A549 (cell line): Measurements from ENCODE around the gene MUC5AC. TPM values are rescaled to one million over a fixed set of nuclear protein-coding genes. Genes with fewer than 3 reads are reported as not detected.

ENCODE experiments used
- ATAC-seq, 2 experiments: fragments of 200-7000 bp in 1 of 2; fragments of >200 bp in 1 of 2; cut with Nextera tagmentation in 1 of 2; cut with Tn5 transposase in 1 of 2; 3 replicates each; pipeline versions ENCODE4 v1.8.0 to v1.9.1; 2018 to 2020; ENCODE audit warnings: mild to moderate bottlenecking in 1 of 2, moderate library complexity in 1 of 2
- CTCF ChIA-PET: fragments of 300-600 bp; sonication (Branson Sonifier 250); formaldehyde crosslinking; extraction: SDS; loops from one replicate; lab custom pipeline; 2021; ENCODE audit warnings: antibody characterized with exemption, inconsistent platforms; lab: Yijun Ruan, JAX
- POLR2A ChIA-PET: fragments of 350-600 bp; formaldehyde crosslinking; extraction: SDS; loops from one replicate; lab custom pipeline; 2021; ENCODE audit warnings: antibody characterized with exemption, inconsistent platforms; lab: Yijun Ruan, JAX
- DNase-seq, 2 experiments: peaks; one replicate each; pipeline versions ENCODE4 v3.0.0 to v3.0.0-alpha.2; 2011 to 2016; ENCODE audit warnings: low read depth in 1 of 2, low spot score in 1 of 2
- FAIRE-seq: peaks from 2 replicates; lab custom pipeline; 2011; peaks lifted over from hg19 to GRCh38; lab: Jason Lieb, UNC
- H3K27ac ChIP-seq, 2 experiments: fragments of >200 bp; sonication (Bioruptor Twin); formaldehyde crosslinking; 3 replicates each; pipeline ENCODE4 v1.5.1; 2016 to 2017
- H3K4me1 ChIP-seq: fragments of >200 bp; sonication (Bioruptor Twin); formaldehyde crosslinking; 3 replicates; pipeline ENCODE4 v1.6.1; 2016
- H3K4me2 ChIP-seq: fragments of >200 bp; sonication (Bioruptor Twin); formaldehyde crosslinking; 3 replicates; pipeline ENCODE4 v1.6.1; 2016
- H3K4me3 ChIP-seq: fragments of >200 bp; sonication (Bioruptor Twin); formaldehyde crosslinking; 3 replicates; pipeline ENCODE4 v1.5.1; 2016
- H3K9me3 ChIP-seq: fragments of >200 bp; sonication (Bioruptor Twin); formaldehyde crosslinking; 3 replicates; pipeline ENCODE4 v1.6.1; 2016
- BHLHE40 ChIP-seq: IDR thresholded peaks from 2 replicates; pipeline ENCODE4 v1.6.1; 2012; ENCODE audit warnings: low read depth, low read length, inconsistent platforms
- E2F6 ChIP-seq: IDR thresholded peaks from 2 replicates; pipeline ENCODE4 v1.6.1; 2012; ENCODE audit warnings: low read depth, borderline replicate concordance
- ELK1 ChIP-seq: fragments of 150-350 bp; IDR thresholded peaks from 2 replicates; pipeline ENCODE4 v1.6.1; 2014; ENCODE audit warnings: low read depth, mild to moderate bottlenecking, low read length
- FOSL2 ChIP-seq, 2 experiments: fragments of 450-650 bp in 1 of 2; fragments of >200 bp in 1 of 2; sonication (Bioruptor Twin) in 1 of 2; formaldehyde crosslinking; IDR thresholded peaks; 2 replicates each; pipeline versions ENCODE4 v1.5.0 to v1.6.1; 2016 to 2020; ENCODE audit warnings: mild to moderate bottlenecking in 1 of 2, moderate library complexity in 1 of 2
- FOXS1 ChIP-seq: fragments of 250-450 bp; sonication (Bioruptor Pico); IDR thresholded peaks from 2 replicates; pipeline ENCODE4 v1.5.0; 2020; ENCODE audit warnings: mild to moderate bottlenecking, moderate library complexity
- HEYL ChIP-seq: fragments of 250-450 bp; sonication (Bioruptor Pico); IDR thresholded peaks from 2 replicates; pipeline ENCODE4 v1.8.0; 2021; ENCODE audit warnings: mild to moderate bottlenecking, moderate library complexity
- HMGXB4 ChIP-seq: fragments of 250-450 bp; sonication (Bioruptor Pico); IDR thresholded peaks from 2 replicates; pipeline ENCODE4 v1.5.0; 2021; ENCODE audit warnings: mild to moderate bottlenecking, moderate library complexity, borderline replicate concordance
- HOXB13 ChIP-seq: fragments of 250-450 bp; sonication (Bioruptor Pico); IDR thresholded peaks from 2 replicates; pipeline ENCODE4 v1.5.0; 2020; ENCODE audit warnings: low read depth, mild to moderate bottlenecking, moderate library complexity
- JUN ChIP-seq, 2 experiments: fragments of >200 bp; sonication (Bioruptor Twin); formaldehyde crosslinking; IDR thresholded peaks; 2 replicates in 1 of 2; 3 replicates in 1 of 2; pipeline ENCODE4 v1.6.1; 2016 to 2017
- KDM1A ChIP-seq: fragments of 200-600 bp; sonication (generic); IDR thresholded peaks from 2 replicates; pipeline ENCODE4 v1.6.1; 2016; ENCODE audit warnings: low read depth, mild to moderate bottlenecking
- MAX ChIP-seq: IDR thresholded peaks from 2 replicates; pipeline ENCODE4 v1.6.1; 2012
- NFE2L2 ChIP-seq: fragments of 150-350 bp; conservative IDR thresholded peaks from 2 replicates; pipeline ENCODE4 v1.6.1; 2014; ENCODE audit warnings: low read length
- NR3C1 ChIP-seq: fragments of >200 bp; sonication (Bioruptor Twin); formaldehyde crosslinking; IDR thresholded peaks from 3 replicates; pipeline ENCODE4 v1.6.1; 2017
- POLR2A ChIP-seq: IDR thresholded peaks from 2 replicates; pipeline ENCODE4 v1.6.1; 2012; ENCODE audit warnings: mild to moderate bottlenecking, low read length
- POLR2AphosphoS2 ChIP-seq: conservative IDR thresholded peaks from 2 replicates; pipeline ENCODE4 v1.6.1; 2012; ENCODE audit warnings: low read length, improper control_type of control experiment, inconsistent platforms
- SREBF2 ChIP-seq: fragments of 450-650 bp; IDR thresholded peaks from 2 replicates; pipeline ENCODE4 v1.6.1; 2014; ENCODE audit warnings: mild to moderate bottlenecking, moderate library complexity
- ZC3H11A ChIP-seq: fragments of 450-650 bp; IDR thresholded peaks from 2 replicates; pipeline ENCODE4 v1.6.1; 2014; ENCODE audit warnings: antibody characterized with exemption, mild to moderate bottlenecking
- WGBS: methylation state at CpG from one replicate; pipeline ENCODE4 v1.1.6; 2017; ENCODE audit errors: missing lambda C conversion rate; 5-methylcytosine and 5-hydroxymethylcytosine counted together
- polyA minus RNA-seq: library from RNA; depleted of rRNA, polyadenylated mRNA; stranded (reverse); fragments of >200 nt; gene quantifications from 2 replicates; pipeline ENCODE4 v1.2.3, GENCODE V29; 2011; rRNA and poly(A)+ RNA removed
- polyA plus RNA-seq, 4 experiments: library from polyadenylated mRNA; depleted of rRNA in 3 of 4; stranded (reverse); fragments of >200 nt; fragmentation: RNase III in 1 of 4; extraction: RNeasy Plus Mini Kit Qiagen cat#74134 plus additional on column Dnase treatment in 1 of 4; gene quantifications; 2 replicates in 3 of 4; 3 replicates in 1 of 4; pipeline ENCODE4 v1.2.3, GENCODE V29; 2011 to 2017

Gene MUC5AC
- 7.4 and 24.5 TPM in 2 replicates for polyA plus RNA-seq (2011; rRNA removed)
- polyA plus RNA-seq (2012; cell fraction: cytosol; rRNA removed) = 10.8 and 14.4 TPM in 2 replicates
- 48.3 and 55.5 TPM in 2 replicates for polyA plus RNA-seq (2012; cell fraction: nucleus; rRNA removed)
- 0.18 to 0.55 TPM (median 0.18 TPM) in 3 replicates for polyA plus RNA-seq (2017; fragmentation: RNase III; extraction: RNeasy Plus Mini Kit Qiagen cat#74134 plus additional on column Dnase treatment)
- polyA minus RNA-seq = 26.6 and 31.9 TPM in 2 replicates

- Histone ChIP-seq H3K4me2 (peak within 1 kb of the TSS; percentile 43), H3K4me3 (no peak within 1 kb of the TSS), H3K9me3 (peaks cover 6% of the 10 kb centered on the region; the same call in 1 of the 3 replicates), H3K27ac (peak within 1 kb of the TSS; percentile 67 to 84), H3K4me1 (peaks cover 39% of the 10 kb centered on the region)
- TF ChIP-seq ZC3H11A = no peak
- TF ChIP-seq POLR2A = peak; percentile 63
- no peak for TF ChIP-seq HMGXB4 (CRISPR knock-in tag)
- TF ChIP-seq HOXB13 (CRISPR knock-in tag) = no peak
- TF ChIP-seq MAX = no peak
- TF ChIP-seq BHLHE40 = no peak
- TF ChIP-seq SREBF2 = no peak
- no peak for FAIRE-seq
- DNase-seq = peak in 1 of 2 experiments; percentile 51
- ATAC-seq = no peak
- 87% methylated on average over 13 of the region's 32 CpGs for WGBS
- ChIA-PET CTCF (interaction anchor here (1.1 kb wide), 1 partner anchor 44 kb away, joined by 3 read pairs; no protein-coding TSS in a partner anchor), POLR2A (no interaction called here)
Observed at GRCh38 chr11:1157645-1158591, at the start of gene MUC5AC. MUC5AC (plus strand) TSS chr11:1157953; CDS start chr11:1158000, 47 bp downstream.

- no peak overlapping the region for H3K27ac ChIP-seq
- TF ChIP-seq FOXS1 (no peak), FOSL2 (IDR thresholded peaks at IDR 0.05) (no peak), FOSL2 (CRISPR knock-in tag; IDR thresholded peaks at IDR 0.05) (no peak), NR3C1 (no peak), ELK1 (no peak), HEYL (CRISPR knock-in tag) (no peak), NFE2L2 (no peak), POLR2AphosphoS2 (no peak), KDM1A (no peak), E2F6 (no peak), JUN (IDR thresholded peaks at IDR 0.05) (no peak)
- H3K9me3 ChIP-seq = no peaks in the 10 kb centered on the region
- H3K4me3 ChIP-seq = no peak overlapping the region
- ChIA-PET CTCF (interaction anchor here (1.1 kb wide), 1 partner anchor 94 kb away, joined by 3 read pairs; no protein-coding TSS in a partner anchor), POLR2A (no interaction called here)
- DNase-seq = no peak
- 75% methylated on average over 25 of the region's 29 CpGs for WGBS
- FAIRE-seq = no peak
- ATAC-seq = no peak
- no peak overlapping the region for H3K4me2 ChIP-seq
- no peaks in the 10 kb centered on the region for H3K4me1 ChIP-seq
Observed at GRCh38 chr11:1108246-1108900, 49.4 kb upstream of the MUC5AC start.
